ENCODE results near the gene KCNE2.

Gene KCNE2

GRCh38 chr21:34363733-34364132, at the start of gene KCNE2:
Gene KCNE2 (plus strand): TSS chr21:34364006. CDS start chr21:34370479, 6,473 bp downstream.
- DNase-seq: no peak

- DNase-seq: no peak
Measured at GRCh38 chr21:34319585-34319984, 44.2 kb upstream of the KCNE2 start.

GRCh38 chr21:34320011-34320410, 43.8 kb upstream of the KCNE2 start:
- no peak for DNase-seq

- DNase-seq: no peak
Measured at GRCh38 chr21:34330055-34330454, 33.8 kb upstream of the KCNE2 start.

- DNase-seq: no peak
Measured at GRCh38 chr21:34331726-34332125, 32.1 kb upstream of the KCNE2 start.

GRCh38 chr21:34332347-34332746, 31.5 kb upstream of the KCNE2 start:
- DNase-seq: no peak

GRCh38 chr21:34333121-34333739, 30.6 kb upstream of the KCNE2 start:
- DNase-seq: no peak

- DNase-seq: no peak
Measured at GRCh38 chr21:34335316-34335715, 28.5 kb upstream of the KCNE2 start.

- no peak for DNase-seq
Measured at GRCh38 chr21:34336245-34336644, 27.6 kb upstream of the KCNE2 start.

- no peak for DNase-seq
Measured at GRCh38 chr21:34336756-34337391, 26.9 kb upstream of the KCNE2 start.

- no peak for DNase-seq
Measured at GRCh38 chr21:34337741-34338140, 26.1 kb upstream of the KCNE2 start.

GRCh38 chr21:34338226-34338625, 25.6 kb upstream of the KCNE2 start:
- no peak for DNase-seq

GRCh38 chr21:34340061-34340460, 23.7 kb upstream of the KCNE2 start:
- no peak for DNase-seq

- DNase-seq: no peak
Measured at GRCh38 chr21:34342476-34342875, 21.3 kb upstream of the KCNE2 start.

- no peak for DNase-seq
Measured at GRCh38 chr21:34343347-34343746, 20.5 kb upstream of the KCNE2 start.

GRCh38 chr21:34343838-34344381, 19.9 kb upstream of the KCNE2 start:
- DNase-seq: no peak

GRCh38 chr21:34344584-34344983, 19.2 kb upstream of the KCNE2 start:
- no peak for DNase-seq

- DNase-seq: no peak
Measured at GRCh38 chr21:34345091-34345871, 18.5 kb upstream of the KCNE2 start.

- DNase-seq: no peak
Measured at GRCh38 chr21:34345892-34346291, 17.9 kb upstream of the KCNE2 start.

- DNase-seq: no peak
Measured at GRCh38 chr21:34348890-34349519, 14.8 kb upstream of the KCNE2 start.

- no peak for DNase-seq
Measured at GRCh38 chr21:34351786-34352241, 12.0 kb upstream of the KCNE2 start.

- no peak for DNase-seq
Measured at GRCh38 chr21:34352556-34352955, 11.2 kb upstream of the KCNE2 start.

GRCh38 chr21:34353182-34353581, 10.6 kb upstream of the KCNE2 start:
- no peak for DNase-seq
